Measurements from ENCODE around the gene GPC6.
A peak's percentile ranks its signal among the peaks of the same experiment; 100 is the strongest.

Gene GPC6

GRCh38 chr13:94312511-94313216 lies 1086.1 kb downstream of the GPC6 start:
- H3K4me3 ChIP-seq (ENCODE audit: low read depth, low read length), result no peak overlapping the region
- no peak for TF ChIP-seq CTCF (conservative IDR thresholded peaks at IDR 0.05; ENCODE audit: low read depth, low read length)
- peak; percentile 34 for DNase-seq (ENCODE audit: low read depth)

- TF ChIP-seq CTCF (conservative IDR thresholded peaks at IDR 0.05; ENCODE audit: low read depth, low read length), result no peak
- peak; percentile 41 for DNase-seq (ENCODE audit: low read depth)
- no peak overlapping the region for H3K4me3 ChIP-seq (ENCODE audit: low read depth, low read length)
These were observed 1086.8 kb downstream of the GPC6 start for GRCh38 chr13:94313321-94313910.

- TF ChIP-seq CTCF (conservative IDR thresholded peaks at IDR 0.05; ENCODE audit: low read depth, low read length), result no peak
These were observed 1087.3 kb downstream of the GPC6 start for GRCh38 chr13:94313926-94314325.

GRCh38 chr13:94315188-94315587 lies 1088.6 kb downstream of the GPC6 start:
- DNase-seq (ENCODE audit: low read depth), result no peak
- H3K4me3 ChIP-seq (ENCODE audit: low read depth, low read length), result no peak overlapping the region
- no peak for TF ChIP-seq CTCF (conservative IDR thresholded peaks at IDR 0.05; ENCODE audit: low read depth, low read length)

More at GRCh38 chr13:94313926-94314325, 1087.3 kb downstream of the GPC6 start:
- no peak for DNase-seq (ENCODE audit: low read depth)
- H3K4me3 ChIP-seq (ENCODE audit: low read depth, low read length), result no peak overlapping the region

GRCh38 chr13:94317063-94317491 lies 1090.5 kb downstream of the GPC6 start:
- H3K4me3 ChIP-seq (ENCODE audit: low read depth, low read length), result no peak overlapping the region
- DNase-seq (ENCODE audit: low read depth), result peak; percentile 52
- TF ChIP-seq CTCF (conservative IDR thresholded peaks at IDR 0.05; ENCODE audit: low read depth, low read length), result no peak

- no peak overlapping the region for H3K4me3 ChIP-seq (ENCODE audit: low read depth, low read length)
- no peak for TF ChIP-seq CTCF (conservative IDR thresholded peaks at IDR 0.05; ENCODE audit: low read depth, low read length)
- DNase-seq (ENCODE audit: low read depth), result peak; percentile 70
These were observed 1091.8 kb downstream of the GPC6 start for GRCh38 chr13:94318418-94318817.

- no peak overlapping the region for H3K4me3 ChIP-seq (ENCODE audit: low read depth, low read length)
- TF ChIP-seq CTCF (conservative IDR thresholded peaks at IDR 0.05; ENCODE audit: low read depth, low read length), result no peak
- no peak for DNase-seq (ENCODE audit: low read depth)
These were observed 1092.9 kb downstream of the GPC6 start for GRCh38 chr13:94319501-94319900.

Measured in choroid plexus epithelial cell (primary cell).